K562 (cell line): Measurements from ENCODE around the gene HACL1. TPM values are rescaled to one million over a fixed set of nuclear protein-coding genes. Genes with fewer than 3 reads are reported as not detected.

Experiments used
- HMGN3 ChIP-seq: IDR thresholded peaks from 2 replicates; pipeline ENCODE4 v1.6.1; 2011; ENCODE audit warnings: borderline replicate concordance, low read depth, mild to moderate bottlenecking, mixed read lengths, low read length; ENCODE audit not compliant: insufficient read length; ENCODE audit errors: extremely low read depth
- IRF9 ChIP-seq: fragments of 450-650 bp; IDR thresholded peaks from 2 replicates; pipeline ENCODE4 v1.6.1; 2016; ENCODE audit warnings: missing biosample characterization, missing genetic modification characterization
- JUN ChIP-seq, 2 experiments: sonication (generic) in 1 of 2; formaldehyde crosslinking in 1 of 2; IDR thresholded peaks; 2 replicates each; pipeline versions ENCODE4 v1.6.1 to v1.8.0; 2012 to 2022; ENCODE audit warnings: borderline replicate concordance in 2 of 2, mild to moderate bottlenecking in 2 of 2, improper control_type of control experiment in 1 of 2, low read depth in 1 of 2, low read length in 1 of 2, missing genetic modification reagents in 1 of 2
- KDM2B ChIP-seq: fragments of 250-450 bp; sonication (Bioruptor Pico); IDR thresholded peaks from 2 replicates; pipeline ENCODE4 v1.8.0; 2021; ENCODE audit warnings: mild to moderate bottlenecking, moderate library complexity
- MEF2A ChIP-seq: IDR thresholded peaks from 2 replicates; pipeline ENCODE4 v1.6.1; 2011; ENCODE audit warnings: low read depth, mild to moderate bottlenecking, low read length, moderate library complexity; ENCODE audit not compliant: control insufficient read depth
- MYC ChIP-seq, 2 experiments: fragments of 250-450 bp in 1 of 2; sonication (Bioruptor Pico) in 1 of 2; IDR thresholded peaks; 2 replicates each; pipeline versions ENCODE4 v1.5.1 to v1.6.1; 2012 to 2021; ENCODE audit warnings: low read depth in 2 of 2, borderline replicate concordance in 1 of 2, improper control_type of control experiment in 1 of 2, low read length in 1 of 2, mild to moderate bottlenecking in 1 of 2, moderate library complexity in 1 of 2
- SMAD2 ChIP-seq: fragments of 150-350 bp; IDR thresholded peaks from 2 replicates; pipeline ENCODE4 v1.6.1; 2014; ENCODE audit warnings: low read depth, mild to moderate bottlenecking, low read length
- TEAD1 ChIP-seq, 2 experiments: fragments of 450-650 bp in 1 of 2; sonication (generic) in 1 of 2; formaldehyde crosslinking; IDR thresholded peaks; 2 replicates each; pipeline versions ENCODE4 v1.4.0 to v1.8.0; 2020 to 2022; ENCODE audit warnings: mild to moderate bottlenecking in 2 of 2, missing genetic modification reagents in 1 of 2
- TRIM28 ChIP-seq: fragments of 450-650 bp; IDR thresholded peaks from 2 replicates; pipeline ENCODE4 v1.6.1; 2017
- XRCC3 ChIP-seq: fragments of 450-650 bp; IDR thresholded peaks from 2 replicates; pipeline ENCODE4 v1.6.1; 2017; ENCODE audit warnings: mild to moderate bottlenecking, moderate library complexity
- ZNF316 ChIP-seq: fragments of 450-650 bp; IDR thresholded peaks from 2 replicates; pipeline ENCODE4 v1.6.1; 2016
- ZNF318 ChIP-seq, 2 experiments: fragments of 450-650 bp; IDR thresholded peaks; 2 replicates each; pipeline ENCODE4 v1.6.1; 2016; ENCODE audit warnings: mild to moderate bottlenecking in 2 of 2, borderline replicate concordance in 1 of 2, low read depth in 1 of 2, moderate library complexity in 1 of 2
- polyA plus RNA-seq, 8 experiments: library from polyadenylated mRNA; depleted of rRNA in 4 of 8; stranded (reverse) in 5 of 8; unstranded in 3 of 8; fragments of >200 nt; fragmentation: Nextera tagmentation in 2 of 8; fragmentation: Illumina TruSeq in 1 of 8; extraction: Ambion mirVana in 2 of 8; extraction: Trizol in 1 of 8; gene quantifications; 2 replicates each; pipeline versions ENCODE4 v1.2.1 to v1.2.3, GENCODE V29; 2011 to 2014; ENCODE audit warnings: inconsistent platforms in 1 of 8, missing spikeins in 1 of 8
- total RNA-seq, 7 experiments: library from RNA; depleted of rRNA in 6 of 7; stranded (reverse); fragments of >200 nt in 6 of 7; fragmentation: Illumina TruSeq in 2 of 7; extraction: Trizol in 2 of 7; gene quantifications; 2 replicates each; pipeline versions ENCODE4 v1.2.1 to v1.2.3, GENCODE V29; 2011 to 2021; ENCODE audit warnings: low replicate concordance in 1 of 7
- TF ChIP-seq, protein P1 (sequence below): fragments of 450-650 bp; IDR thresholded peaks from 2 replicates; pipeline ENCODE4 v1.7.1; 2018; ENCODE audit warnings: mild to moderate bottlenecking, low read depth; ENCODE audit not compliant: partially characterized antibody

HACL1 gene
- total and polyA plus RNA-seq, 9 of the 15 experiments (the other 6 are each of a cell fraction or from before 2014, with no cell fraction given), result 18.9 to 61.5 (median 30.5) TPM

DNA sequence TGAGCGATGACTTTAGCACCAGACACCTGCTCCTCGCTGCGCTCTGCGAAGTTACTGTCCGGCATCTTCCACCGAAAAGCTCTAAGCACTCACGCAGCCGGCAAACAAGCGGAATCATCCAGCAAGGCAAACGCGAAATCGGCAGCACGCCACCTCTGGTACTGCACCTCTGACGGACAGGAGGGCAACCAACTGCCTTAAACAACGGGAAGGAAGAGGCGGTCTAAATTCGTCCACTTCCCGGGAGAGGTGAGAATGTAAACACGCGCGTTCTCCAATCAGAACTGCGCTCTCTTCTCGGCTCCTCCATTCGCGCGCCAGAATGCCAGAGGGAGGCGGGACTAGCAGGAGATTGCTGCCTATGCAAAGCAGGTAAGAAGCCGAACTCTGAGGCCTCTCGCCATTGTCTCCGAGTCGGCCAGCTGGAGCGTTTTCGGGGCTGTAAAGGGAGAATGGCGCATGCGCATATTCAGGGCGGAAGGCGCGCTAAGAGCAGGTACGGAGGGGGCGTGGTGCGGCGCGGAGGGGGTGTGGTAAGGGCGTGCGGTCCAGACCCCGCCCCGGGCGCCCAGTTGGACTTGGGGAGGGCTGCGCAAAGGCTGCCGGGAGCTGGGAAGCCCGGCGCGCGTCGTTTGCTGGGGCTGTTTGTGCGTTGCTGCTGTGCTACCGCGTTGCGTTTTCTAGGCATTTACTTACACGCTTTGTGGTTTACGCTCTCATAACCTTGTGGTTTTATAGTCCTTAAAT, at the start of gene HACL1, which contains the start of gene BTD (continued):
- TF ChIP-seq IRF9 (tag) (no peak), ZNF318 (IDR thresholded peaks at IDR 0.05; ENCODE audit: borderline replicate concordance in 1 of 2, low read depth in 1 of 2) (peak in 1 of 2 experiments; percentile 25; a peak in 1 of 4 replicates), SMAD2 (no peak), XRCC3 (no peak), KDM2B (0 out of 2 replicates have a peak, but pooled peaks have one; percentile 43), MYC (IDR thresholded peaks at IDR 0.05; ENCODE audit: low read depth, low read length) (peak; percentile 72), MYC (CRISPR knock-in tag; IDR thresholded peaks at IDR 0.05; ENCODE audit: borderline replicate concordance, low read depth) (peak; percentile 55; the same call in 1 of the 2 replicates), ZNF316 (no peak), HMGN3 (peak; percentile 91), MEF2A (no peak), TEAD1 (CRISPR knock-in tag; IDR thresholded peaks at IDR 0.05) (peak in 1 of 2 experiments; percentile 84; a peak in 2 of 4 replicates), JUN (IDR thresholded peaks at IDR 0.05; ENCODE audit: borderline replicate concordance, low read depth, low read length) (peak; percentile 19; the same call in 1 of the 2 replicates), JUN (CRISPR knock-in tag; IDR thresholded peaks at IDR 0.05; ENCODE audit: borderline replicate concordance) (no peak), TRIM28 (peak; percentile 56; the same call in 1 of the 2 replicates)
- TF ChIP-seq, protein P1, sequence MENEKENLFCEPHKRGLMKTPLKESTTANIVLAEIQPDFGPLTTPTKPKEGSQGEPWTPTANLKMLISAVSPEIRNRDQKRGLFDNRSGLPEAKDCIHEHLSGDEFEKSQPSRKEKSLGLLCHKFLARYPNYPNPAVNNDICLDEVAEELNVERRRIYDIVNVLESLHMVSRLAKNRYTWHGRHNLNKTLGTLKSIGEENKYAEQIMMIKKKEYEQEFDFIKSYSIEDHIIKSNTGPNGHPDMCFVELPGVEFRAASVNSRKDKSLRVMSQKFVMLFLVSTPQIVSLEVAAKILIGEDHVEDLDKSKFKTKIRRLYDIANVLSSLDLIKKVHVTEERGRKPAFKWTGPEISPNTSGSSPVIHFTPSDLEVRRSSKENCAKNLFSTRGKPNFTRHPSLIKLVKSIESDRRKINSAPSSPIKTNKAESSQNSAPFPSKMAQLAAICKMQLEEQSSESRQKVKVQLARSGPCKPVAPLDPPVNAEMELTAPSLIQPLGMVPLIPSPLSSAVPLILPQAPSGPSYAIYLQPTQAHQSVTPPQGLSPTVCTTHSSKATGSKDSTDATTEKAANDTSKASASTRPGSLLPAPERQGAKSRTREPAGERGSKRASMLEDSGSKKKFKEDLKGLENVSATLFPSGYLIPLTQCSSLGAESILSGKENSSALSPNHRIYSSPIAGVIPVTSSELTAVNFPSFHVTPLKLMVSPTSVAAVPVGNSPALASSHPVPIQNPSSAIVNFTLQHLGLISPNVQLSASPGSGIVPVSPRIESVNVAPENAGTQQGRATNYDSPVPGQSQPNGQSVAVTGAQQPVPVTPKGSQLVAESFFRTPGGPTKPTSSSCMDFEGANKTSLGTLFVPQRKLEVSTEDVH, result peak; percentile 91
